ENCODE measurements around the gene PTPRJ.
"Not testable (repeated sequence)": the region's sequence is repeated elsewhere in the genome, so short reads cannot be mapped to it uniquely, and the experiment has no call there.

- TF ChIP-seq, protein P1, sequence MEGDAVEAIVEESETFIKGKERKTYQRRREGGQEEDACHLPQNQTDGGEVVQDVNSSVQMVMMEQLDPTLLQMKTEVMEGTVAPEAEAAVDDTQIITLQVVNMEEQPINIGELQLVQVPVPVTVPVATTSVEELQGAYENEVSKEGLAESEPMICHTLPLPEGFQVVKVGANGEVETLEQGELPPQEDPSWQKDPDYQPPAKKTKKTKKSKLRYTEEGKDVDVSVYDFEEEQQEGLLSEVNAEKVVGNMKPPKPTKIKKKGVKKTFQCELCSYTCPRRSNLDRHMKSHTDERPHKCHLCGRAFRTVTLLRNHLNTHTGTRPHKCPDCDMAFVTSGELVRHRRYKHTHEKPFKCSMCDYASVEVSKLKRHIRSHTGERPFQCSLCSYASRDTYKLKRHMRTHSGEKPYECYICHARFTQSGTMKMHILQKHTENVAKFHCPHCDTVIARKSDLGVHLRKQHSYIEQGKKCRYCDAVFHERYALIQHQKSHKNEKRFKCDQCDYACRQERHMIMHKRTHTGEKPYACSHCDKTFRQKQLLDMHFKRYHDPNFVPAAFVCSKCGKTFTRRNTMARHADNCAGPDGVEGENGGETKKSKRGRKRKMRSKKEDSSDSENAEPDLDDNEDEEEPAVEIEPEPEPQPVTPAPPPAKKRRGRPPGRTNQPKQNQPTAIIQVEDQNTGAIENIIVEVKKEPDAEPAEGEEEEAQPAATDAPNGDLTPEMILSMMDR (IDR thresholded peaks at IDR 0.05; ENCODE audit: low read depth, low read length, poor library complexity, severe bottlenecking) = not testable (repeated sequence)
- TF ChIP-seq EZH2phosphoT487 (IDR thresholded peaks at IDR 0.05; ENCODE audit: borderline replicate concordance, low read length) = not testable (repeated sequence)
These were observed 28.9 kb upstream of the PTPRJ start for GRCh38 chr11:47951504-47951903.
